GM12878 (cell line): ENCODE measurements around the gene NEK10. TPM values are rescaled to one million over a fixed set of nuclear protein-coding genes. Genes with fewer than 3 reads are reported as not detected.

Source experiments
- ATAC-seq: fragments of 200-7000 bp; cut with Tn5 transposase; 3 replicates; pipeline ENCODE4 v1.9.1; 2020; ENCODE audit warnings: mild to moderate bottlenecking, moderate library complexity
- BruUV-seq: library from RNA; stranded (reverse); fragments of 400-500 nt; replicated peaks from 2 replicates; lab custom pipeline; 2021; lab: Mats Ljungman, UMichigan
- CTCF ChIA-PET: fragments of 300-600 bp; sonication (Branson Sonifier 250); formaldehyde crosslinking; extraction: SDS; loops from one replicate; lab custom pipeline; 2021; ENCODE audit warnings: inconsistent platforms; lab: Yijun Ruan, JAX
- POLR2A ChIA-PET: fragments of 350-600 bp; formaldehyde crosslinking; extraction: SDS; loops from one replicate; lab custom pipeline; 2021; ENCODE audit warnings: inconsistent platforms; lab: Charles Lee
- RAD21 ChIA-PET: fragments of 300-600 bp; sonication (Branson Sonifier 250); formaldehyde crosslinking; loops from one replicate; lab custom pipeline; 2023; ENCODE audit warnings: antibody characterized with exemption; ENCODE audit not compliant: unreplicated experiment; lab: Charles Lee
- SMC1A ChIA-PET: fragments of 300-600 bp; sonication (Branson Sonifier 250); formaldehyde crosslinking; loops from one replicate; lab custom pipeline; 2023; ENCODE audit not compliant: unreplicated experiment, uncharacterized antibody; lab: Charles Lee
- DNase-seq: peaks from one replicate; pipeline ENCODE4 v3.0.0-alpha.2; 2011; ENCODE audit warnings: low read depth, low spot score
- FAIRE-seq: peaks from 3 replicates; lab custom pipeline; 2011; peaks lifted over from hg19 to GRCh38; lab: Jason Lieb, UNC
- H2AFZ ChIP-seq: 2 replicates; pipeline ENCODE4 v1.6.0; 2011; ENCODE audit warnings: low read depth, low read length, control low read depth; ENCODE audit not compliant: control insufficient read depth
- H3K27ac ChIP-seq: 2 replicates; pipeline ENCODE4 v1.5.1; 2011; ENCODE audit warnings: control low read depth; ENCODE audit not compliant: control insufficient read depth, insufficient read depth
- H3K27me3 ChIP-seq, 2 experiments: replicated peaks in 1 of 2; 2 replicates each; pipeline versions ENCODE4 v1.6.0 to v1.6.1; 2011; ENCODE audit warnings: low read length in 1 of 2; ENCODE audit not compliant: control insufficient read depth in 2 of 2, insufficient read depth in 2 of 2
- H3K36me3 ChIP-seq, 2 experiments: 2 replicates each; pipeline ENCODE4 v1.5.1; 2011; ENCODE audit warnings: low read length in 1 of 2; ENCODE audit not compliant: control insufficient read depth in 2 of 2, insufficient read depth in 2 of 2
- H3K4me1 ChIP-seq: 2 replicates; pipeline ENCODE4 v1.6.1; 2011; ENCODE audit warnings: mild to moderate bottlenecking, low read length, moderate library complexity, mixed read lengths; ENCODE audit not compliant: control insufficient read depth, insufficient read depth
- H3K4me2 ChIP-seq: 2 replicates; pipeline ENCODE4 v1.6.0; 2011; ENCODE audit warnings: control low read depth; ENCODE audit not compliant: control insufficient read depth, insufficient read depth
- H3K4me3 ChIP-seq: fragments of 200-600 bp; sonication (generic); 2 replicates; pipeline ENCODE4 v1.5.1; 2016
- H3K79me2 ChIP-seq: 2 replicates; pipeline ENCODE4 v1.6.0; 2011; ENCODE audit warnings: low read length; ENCODE audit not compliant: control insufficient read depth, insufficient read depth
- H3K9ac ChIP-seq: 2 replicates; pipeline ENCODE4 v1.8.0; 2011; ENCODE audit warnings: low read length, control low read depth, mixed read lengths; ENCODE audit not compliant: control insufficient read depth, insufficient read depth
- H3K9me3 ChIP-seq: replicated peaks from 3 replicates; pipeline ENCODE4 v1.5.1; 2011; ENCODE audit warnings: mild to moderate bottlenecking, low read length; ENCODE audit not compliant: control insufficient read depth, insufficient read depth
- H4K20me1 ChIP-seq: 2 replicates; pipeline ENCODE4 v1.6.0; 2011; ENCODE audit not compliant: control insufficient read depth, insufficient read depth
- ASH2L ChIP-seq: fragments of 300-600, 200-600 bp; sonication (generic); IDR thresholded peaks from 2 replicates; pipeline ENCODE4 v1.6.1; 2017; ENCODE audit warnings: low read depth, mild to moderate bottlenecking, borderline replicate concordance
- BACH1 ChIP-seq: fragments of 450-650 bp; IDR thresholded peaks from 2 replicates; pipeline ENCODE4 v1.6.1; 2017; ENCODE audit warnings: mild to moderate bottlenecking, borderline replicate concordance
- CEBPZ ChIP-seq: fragments of 150-350 bp; IDR thresholded peaks from 2 replicates; pipeline ENCODE4 v1.6.1; 2016; ENCODE audit warnings: low read depth, low read length
- CHD1 ChIP-seq: IDR thresholded peaks from 2 replicates; pipeline ENCODE4 v1.6.1; 2012; ENCODE audit warnings: low read depth, low read length, improper control_type of control experiment
- GATAD2B ChIP-seq: fragments of 450-650 bp; conservative IDR thresholded peaks from 2 replicates; pipeline ENCODE4 v1.6.1; 2017; ENCODE audit warnings: low read depth, mild to moderate bottlenecking, moderate library complexity
- IKZF1 ChIP-seq: fragments of 450-650 bp; conservative IDR thresholded peaks from 2 replicates; pipeline ENCODE4 v1.6.1; 2017; ENCODE audit warnings: antibody characterized with exemption, mild to moderate bottlenecking
- KLF5 ChIP-seq: fragments of 450-650 bp; IDR thresholded peaks from 2 replicates; pipeline ENCODE4 v1.6.1; 2014; ENCODE audit warnings: mild to moderate bottlenecking; ENCODE audit not compliant: partially characterized antibody
- MEF2B ChIP-seq: fragments of 450-650 bp; IDR thresholded peaks from 2 replicates; pipeline ENCODE4 v1.6.1; 2018; ENCODE audit warnings: mild to moderate bottlenecking, moderate library complexity; ENCODE audit not compliant: partially characterized antibody, poor library complexity, severe bottlenecking
- MTA2 ChIP-seq: fragments of 450-650 bp; IDR thresholded peaks from 2 replicates; pipeline ENCODE4 v1.6.1; 2016; ENCODE audit warnings: low read depth, mild to moderate bottlenecking, moderate library complexity
- NFIC ChIP-seq: IDR thresholded peaks from 2 replicates; pipeline ENCODE4 v1.6.1; 2012; ENCODE audit warnings: low read depth, mild to moderate bottlenecking, inconsistent platforms, low read length, moderate library complexity
- NFXL1 ChIP-seq: fragments of 450-650 bp; IDR thresholded peaks from 2 replicates; pipeline ENCODE4 v1.6.1; 2017; ENCODE audit warnings: antibody characterized with exemption, mild to moderate bottlenecking, borderline replicate concordance
- POU2F2 ChIP-seq: IDR thresholded peaks from 3 replicates; pipeline ENCODE4 v1.6.1; 2011; ENCODE audit warnings: low read depth, mild to moderate bottlenecking, low read length, borderline replicate concordance
- SMAD1 ChIP-seq: fragments of 450-650 bp; IDR thresholded peaks from 2 replicates; pipeline ENCODE4 v1.6.1; 2018; ENCODE audit warnings: mild to moderate bottlenecking, low read depth; ENCODE audit not compliant: partially characterized antibody
- WGBS: methylation state at CpG from one replicate; pipeline ENCODE4 v1.1.6; 2016; ENCODE audit warnings: low lambda C conversion rate; ENCODE audit not compliant: insufficient replicate concordance, insufficient coverage; ENCODE audit errors: missing lambda C conversion rate; 5-methylcytosine and 5-hydroxymethylcytosine counted together
- in situ Hi-C: fragments of 300-500 bp; cut with MboI; formaldehyde crosslinking; loops from 9 replicates; pipeline ENCODE4 v1.14.3; 2018; ENCODE audit warnings: mixed read lengths
- intact Hi-C: fragments of 100-400 bp; cut with micrococcal nuclease; formaldehyde crosslinking; loops from one replicate; pipeline ENCODE4 v1.14.2; 2022; ENCODE audit not compliant: unreplicated experiment
- polyA plus RNA-seq, 11 experiments: library from polyadenylated mRNA; depleted of rRNA in 4 of 11; unstranded in 6 of 11; stranded (reverse) in 5 of 11; fragments of >200 nt; fragmentation: Nextera tagmentation in 4 of 11; fragmentation: Illumina TruSeq in 1 of 11; extraction: Ambion mirVana in 4 of 11; extraction: Trizol in 1 of 11; gene quantifications; 1 replicate in 1 of 11; 2 replicates in 10 of 11; pipeline versions ENCODE4 v1.2.1 to v1.2.3, GENCODE V29; 2011 to 2016; ENCODE audit warnings: inconsistent platforms in 2 of 11, missing spikeins in 2 of 11, low read depth in 1 of 11
- total RNA-seq, 4 experiments: library from RNA; depleted of rRNA in 3 of 4; stranded (reverse); fragments of >200 nt in 3 of 4; fragmentation: Illumina TruSeq in 1 of 4; extraction: Trizol in 1 of 4; gene quantifications; 2 replicates each; pipeline versions ENCODE4 v1.2.1 to v1.2.3, GENCODE V29; 2013 to 2021

Gene NEK10
- total and polyA plus RNA-seq, 10 of the 15 experiments (the other 5 are each of a cell fraction or from before 2014, with no cell fraction given), result 0.06 to 0.40 (median 0.16) TPM; not detected in 2

- H3K79me2 ChIP-seq, result no peaks in the 10 kb centered on the region
- no peak for FAIRE-seq
- under 1% methylated on average over 5 of the region's 5 CpGs for WGBS
- H3K27me3 ChIP-seq, result no peaks in the 10 kb centered on the region
- no peak overlapping the region for H3K27ac ChIP-seq
- H3K4me1 ChIP-seq, result no peaks in the 10 kb centered on the region
- H4K20me1 ChIP-seq, result no peaks in the 10 kb centered on the region
- H3K4me2 ChIP-seq, result no peak overlapping the region
- no peak overlapping the region for H3K4me3 ChIP-seq
- no peaks in the 10 kb centered on the region for H3K9me3 ChIP-seq
- in situ Hi-C loops (no loop called here), intact Hi-C loops (no loop called here)
- ATAC-seq, result no peak
- no TSS peak for BruUV-seq
- SMC1A ChIA-PET, result no interaction called here
- RAD21 ChIA-PET, result no interaction called here
- POLR2A ChIA-PET, result no interaction called here
- TF ChIP-seq ASH2L (no peak), NFIC (no peak), IKZF1 (no peak), MTA2 (no peak), BACH1 (no peak), POU2F2 (no peak), CHD1 (no peak), NFXL1 (no peak), CEBPZ (no peak), GATAD2B (no peak), MEF2B (no peak), KLF5 (no peak), SMAD1 (no peak)
- H2AFZ ChIP-seq, result no peak overlapping the region
- CTCF ChIA-PET, result interaction anchor here (1.0 kb wide), 1 partner anchor 11 kb away, joined by 3 read pairs; no protein-coding TSS in a partner anchor
- no peak overlapping the region for H3K9ac ChIP-seq
- no peak for DNase-seq
- H3K36me3 ChIP-seq, result no peaks in the 10 kb centered on the region
Observed at GRCh38 chr3:27078246-27078913, 290.8 kb downstream of the NEK10 start.
